ENCODE results near the gene PLCB2. TPM values are rescaled to one million over a fixed set of nuclear protein-coding genes. Genes with fewer than 3 reads are reported as not detected.

The PLCB2 gene
- polyA plus RNA-seq, 1 donor (not counting 4 experiments of a cell fraction or from before 2014, with no cell fraction given): 0.73 TPM

- DNase-seq (ENCODE audit: low read depth, low spot score) (no peak), FAIRE-seq (no peak)
- Histone ChIP-seq H3K9me3 (ENCODE audit: control insufficient read depth, low read depth, low read length) (no peaks in the 10 kb centered on the region), H3K4me3 (ENCODE audit: control insufficient read depth in 2 of 3, extremely low read depth in 1 of 3, insufficient read depth in 2 of 3, low read depth in 1 of 3, low read length in 3 of 3) (no peak overlapping the region), H3K9me1 (ENCODE audit: control insufficient read depth, extremely low read depth, insufficient read depth, low read length) (no peaks in the 10 kb centered on the region), H3K27ac (ENCODE audit: control insufficient read depth, insufficient read depth, low read length) (no peak overlapping the region), H3K4me2 (ENCODE audit: control insufficient read depth, extremely low read depth, insufficient read depth, low read depth, low read length) (no peak overlapping the region), H4K20me1 (ENCODE audit: control insufficient read depth, extremely low read depth, insufficient read depth, low read length) (peaks cover 4% of the 10 kb centered on the region), H3K4me1 (ENCODE audit: control insufficient read depth, extremely low read depth, insufficient read depth, low read length) (no peaks in the 10 kb centered on the region), H3K36me3 (ENCODE audit: control insufficient read depth in 2 of 2, extremely low read depth in 1 of 2, insufficient read depth in 2 of 2, low read length in 2 of 2) (no peaks in the 10 kb centered on the region), H2AFZ (ENCODE audit: control insufficient read depth, low read length) (no peak overlapping the region), H3K79me2 (ENCODE audit: control insufficient read depth, insufficient read depth, low read length) (no peaks in the 10 kb centered on the region), H3K27me3 (ENCODE audit: control insufficient read depth, extremely low read depth, insufficient read depth, low read length) (peaks cover 27% of the 10 kb centered on the region), H3K9ac (ENCODE audit: control insufficient read depth, extremely low read depth, insufficient read depth, low read length) (no peak overlapping the region)
- no peak for TF ChIP-seq CTCF (optimal IDR thresholded peaks at IDR 0.05 in 1 of 3, IDR thresholded peaks at IDR 0.05 in 1 of 3, conservative IDR thresholded peaks at IDR 0.05 in 1 of 3; ENCODE audit: extremely low read depth in 1 of 3, insufficient read depth in 2 of 3, low read length in 3 of 3)
- TF ChIP-seq EZH2 (IDR thresholded peaks at IDR 0.05; ENCODE audit: low read length): no peak
- dilution Hi-C loops (cut with MboI; ENCODE audit: extremely low pct_ligation_motif_present, low sequenced_read_pairs): no loop called here
Measured at GRCh38 chr15:40306371-40306770, 1.4 kb downstream of the PLCB2 start.

GRCh38 chr15:40305281-40305680 lies 2.5 kb downstream of the PLCB2 start:
- TF ChIP-seq CTCF (optimal IDR thresholded peaks at IDR 0.05 in 1 of 3, IDR thresholded peaks at IDR 0.05 in 1 of 3, conservative IDR thresholded peaks at IDR 0.05 in 1 of 3; ENCODE audit: extremely low read depth in 1 of 3, insufficient read depth in 2 of 3, low read length in 3 of 3) (no peak), EZH2 (IDR thresholded peaks at IDR 0.05; ENCODE audit: low read length) (no peak)
- H3K9me3 ChIP-seq (ENCODE audit: control insufficient read depth, low read depth, low read length): no peaks in the 10 kb centered on the region
- no peak overlapping the region for H3K27ac ChIP-seq (ENCODE audit: control insufficient read depth, insufficient read depth, low read length)
- no peaks in the 10 kb centered on the region for H3K4me1 ChIP-seq (ENCODE audit: control insufficient read depth, extremely low read depth, insufficient read depth, low read length)
- H3K9ac ChIP-seq (ENCODE audit: control insufficient read depth, extremely low read depth, insufficient read depth, low read length): no peak overlapping the region
- no peak overlapping the region for H3K4me3 ChIP-seq (ENCODE audit: control insufficient read depth in 2 of 3, extremely low read depth in 1 of 3, insufficient read depth in 2 of 3, low read depth in 1 of 3, low read length in 3 of 3)
- H2AFZ ChIP-seq (ENCODE audit: control insufficient read depth, low read length): no peak overlapping the region
- dilution Hi-C loops (cut with MboI; ENCODE audit: extremely low pct_ligation_motif_present, low sequenced_read_pairs): no loop called here
- H3K79me2 ChIP-seq (ENCODE audit: control insufficient read depth, insufficient read depth, low read length): no peaks in the 10 kb centered on the region
- H3K9me1 ChIP-seq (ENCODE audit: control insufficient read depth, extremely low read depth, insufficient read depth, low read length): no peaks in the 10 kb centered on the region
- peaks cover 4% of the 10 kb centered on the region for H4K20me1 ChIP-seq (ENCODE audit: control insufficient read depth, extremely low read depth, insufficient read depth, low read length)
- no peak overlapping the region for H3K4me2 ChIP-seq (ENCODE audit: control insufficient read depth, extremely low read depth, insufficient read depth, low read depth, low read length)
- H3K27me3 ChIP-seq (ENCODE audit: control insufficient read depth, extremely low read depth, insufficient read depth, low read length): peaks cover 21% of the 10 kb centered on the region
- FAIRE-seq (no peak), DNase-seq (ENCODE audit: low read depth, low spot score) (no peak)
- H3K36me3 ChIP-seq (ENCODE audit: control insufficient read depth in 2 of 2, extremely low read depth in 1 of 2, insufficient read depth in 2 of 2, low read length in 2 of 2): no peaks in the 10 kb centered on the region

Measured in keratinocyte (primary cell).